GM19395 (cell line): ENCODE data around the gene SLIT3.
"Not testable (repeated sequence)": the region's sequence is repeated elsewhere in the genome, so short reads cannot be mapped to it uniquely, and the experiment has no call there.

Experiments used
- ATAC-seq: cut with Tn5 transposase; IDR thresholded peaks from one replicate; pipeline ENCODE4 v1.9.1; 2021; ENCODE audit warnings: mild to moderate bottlenecking, moderate library complexity; ENCODE audit not compliant: unreplicated experiment

Gene SLIT3

DNA sequence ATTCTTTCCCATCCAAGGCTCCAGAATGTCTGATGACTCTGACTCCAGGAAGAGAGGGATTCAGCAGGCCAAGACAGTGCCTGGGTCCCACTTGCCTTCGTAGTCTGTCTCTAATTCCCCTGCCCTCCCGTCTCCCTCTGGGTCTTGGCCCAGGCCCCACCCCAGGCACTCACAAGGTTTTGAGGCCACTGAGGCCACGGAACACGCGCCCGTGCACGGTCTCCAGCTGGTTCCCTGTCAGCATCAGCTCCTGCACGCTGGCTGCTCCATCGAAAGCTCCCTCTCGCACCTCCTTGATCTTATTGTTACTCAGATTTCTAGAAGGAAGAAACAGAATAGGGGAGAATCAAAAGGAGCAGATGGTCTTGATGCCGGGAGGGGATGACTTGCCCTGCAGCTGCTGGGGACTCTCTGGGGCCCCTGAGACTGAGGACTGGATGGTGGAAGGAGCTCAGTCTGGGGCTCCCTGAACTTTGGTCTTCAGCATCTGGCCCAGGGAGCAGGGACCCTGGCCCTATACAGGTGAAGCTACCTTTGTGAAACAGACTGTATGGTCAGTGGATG is 547.2 kb downstream of the SLIT3 start:
- no peak for ATAC-seq

DNA sequence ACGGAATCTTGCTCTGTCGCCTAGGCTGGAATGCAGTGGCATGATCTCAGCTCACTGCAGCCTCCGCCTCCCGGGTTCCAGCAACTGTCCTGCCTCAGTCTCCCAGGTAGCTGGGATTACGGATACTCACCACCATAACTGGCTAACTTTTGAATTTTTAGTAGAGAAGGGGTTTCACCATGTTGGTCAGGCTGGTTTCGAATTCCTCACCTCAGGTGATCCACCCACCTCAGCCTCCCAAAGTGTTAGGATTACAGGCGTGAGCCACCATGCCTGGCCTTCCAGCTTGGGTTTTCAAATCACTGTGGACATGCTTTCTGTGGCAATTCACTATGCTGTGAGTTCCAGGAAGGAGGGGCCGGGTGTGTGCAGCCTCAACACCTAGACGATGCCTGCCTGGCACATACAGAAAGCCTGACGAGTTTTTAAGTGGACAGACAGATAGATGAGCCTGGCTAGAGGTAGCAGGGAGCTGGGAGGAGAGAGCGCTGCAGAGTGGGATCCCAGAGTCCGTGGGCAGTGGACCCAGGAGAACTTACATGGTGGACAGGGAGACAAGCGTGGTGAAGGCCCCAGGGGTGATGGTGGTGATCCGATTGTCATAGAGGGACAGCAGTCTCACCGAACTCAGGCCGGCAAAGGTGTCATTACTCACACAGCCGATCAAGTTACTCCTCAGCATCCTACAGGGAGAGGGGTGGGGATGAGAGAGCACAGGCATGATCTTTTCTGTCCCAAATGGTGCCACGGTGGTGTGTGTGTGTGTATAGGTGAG is 548.3 kb downstream of the SLIT3 start:
- ATAC-seq = no peak

GRCh38 chr5:168752012-168752411 is 548.9 kb downstream of the SLIT3 start:
- ATAC-seq = no peak

- no peak for ATAC-seq
These were observed 550.0 kb downstream of the SLIT3 start for GRCh38 chr5:168750926-168751325.

DNA sequence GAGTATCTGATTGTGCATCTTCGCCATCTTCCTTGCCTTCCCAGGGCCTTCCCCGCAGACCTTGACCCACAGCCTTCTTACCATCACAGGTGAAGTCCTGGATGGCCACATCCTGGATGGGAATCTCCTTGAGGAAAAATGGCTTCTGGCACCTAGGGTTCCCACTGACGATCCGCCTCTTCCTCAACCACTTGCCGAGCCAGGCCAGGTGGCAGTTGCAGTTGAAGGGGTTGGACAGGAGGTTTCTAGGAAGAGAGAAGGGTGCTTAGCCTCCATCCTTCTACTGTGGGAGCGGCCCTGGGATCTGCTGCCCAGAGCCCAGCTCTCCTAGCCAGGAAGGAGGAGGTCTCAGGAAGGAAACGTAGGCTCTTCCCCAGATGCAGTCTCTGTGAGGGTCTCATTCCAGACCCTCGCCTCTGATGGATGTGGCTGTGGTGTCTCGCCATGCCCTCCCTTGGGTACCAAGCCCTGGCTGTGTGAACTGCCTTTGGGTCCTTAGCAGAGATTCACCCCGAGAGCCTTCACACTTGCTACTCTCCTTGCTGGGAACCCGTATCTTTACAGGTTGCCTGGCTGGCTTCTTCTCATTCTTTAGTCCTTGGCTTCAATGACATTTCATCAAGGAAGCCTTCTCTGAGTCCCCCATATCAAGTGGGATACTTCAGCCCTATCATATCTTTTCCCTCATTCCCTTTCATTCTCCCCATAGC is 551.4 kb downstream of the SLIT3 start:
- no peak for ATAC-seq

DNA sequence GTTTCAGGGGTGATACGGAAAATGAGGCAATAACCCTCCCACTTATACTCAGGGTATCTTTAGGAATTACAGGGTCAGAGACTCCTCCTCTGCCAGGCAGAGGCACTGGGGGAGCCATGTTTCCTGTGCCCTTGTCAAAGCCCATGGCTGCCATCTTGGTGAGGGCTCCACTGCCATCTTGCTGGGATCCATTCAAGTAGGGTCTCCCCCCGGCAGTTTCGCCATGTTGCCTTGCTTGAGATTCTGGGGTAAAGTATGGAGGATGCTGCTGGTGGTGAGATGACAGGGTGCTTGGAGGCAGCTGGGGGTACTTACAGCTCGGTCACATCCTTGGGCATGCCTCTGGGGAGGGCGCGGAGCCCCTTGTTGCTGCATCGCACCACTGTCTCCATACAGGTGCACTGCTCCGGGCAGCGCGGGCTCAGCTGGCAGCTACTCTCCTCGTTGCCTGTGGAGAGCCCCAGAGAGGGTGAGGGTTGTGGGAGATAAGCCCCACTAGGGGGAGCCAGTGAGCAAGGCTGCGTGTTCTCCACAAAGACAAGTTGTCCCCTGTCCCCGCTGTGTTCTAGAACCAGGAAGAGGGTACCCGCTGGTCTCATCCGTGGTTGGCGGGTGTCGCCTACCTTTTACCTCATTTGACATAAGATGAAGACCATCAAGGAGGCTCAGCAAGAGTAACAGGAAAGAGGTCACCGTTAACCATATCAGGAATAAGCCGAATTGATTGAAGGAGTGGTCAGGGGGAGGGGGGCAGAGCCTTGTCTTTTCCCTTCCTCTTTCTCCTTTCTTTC is 552.8 kb downstream of the SLIT3 start:
- ATAC-seq = peak; percentile 66

- no peak for ATAC-seq
These were observed 553.9 kb downstream of the SLIT3 start for GRCh38 chr5:168746893-168747640.

GRCh38 chr5:168746126-168746892 is 554.6 kb downstream of the SLIT3 start:
- ATAC-seq = not testable (repeated sequence)

- no peak for ATAC-seq
These were observed 557.3 kb downstream of the SLIT3 start for GRCh38 chr5:168743617-168744016.

- ATAC-seq = not testable (repeated sequence)
These were observed 558.6 kb downstream of the SLIT3 start for GRCh38 chr5:168742311-168742710.

- no peak for ATAC-seq
These were observed 560.1 kb downstream of the SLIT3 start for GRCh38 chr5:168740811-168741213.

- ATAC-seq = no peak
These were observed 560.7 kb downstream of the SLIT3 start for GRCh38 chr5:168740092-168740800.

GRCh38 chr5:168737066-168737465 is 563.9 kb downstream of the SLIT3 start:
- no peak for ATAC-seq

DNA sequence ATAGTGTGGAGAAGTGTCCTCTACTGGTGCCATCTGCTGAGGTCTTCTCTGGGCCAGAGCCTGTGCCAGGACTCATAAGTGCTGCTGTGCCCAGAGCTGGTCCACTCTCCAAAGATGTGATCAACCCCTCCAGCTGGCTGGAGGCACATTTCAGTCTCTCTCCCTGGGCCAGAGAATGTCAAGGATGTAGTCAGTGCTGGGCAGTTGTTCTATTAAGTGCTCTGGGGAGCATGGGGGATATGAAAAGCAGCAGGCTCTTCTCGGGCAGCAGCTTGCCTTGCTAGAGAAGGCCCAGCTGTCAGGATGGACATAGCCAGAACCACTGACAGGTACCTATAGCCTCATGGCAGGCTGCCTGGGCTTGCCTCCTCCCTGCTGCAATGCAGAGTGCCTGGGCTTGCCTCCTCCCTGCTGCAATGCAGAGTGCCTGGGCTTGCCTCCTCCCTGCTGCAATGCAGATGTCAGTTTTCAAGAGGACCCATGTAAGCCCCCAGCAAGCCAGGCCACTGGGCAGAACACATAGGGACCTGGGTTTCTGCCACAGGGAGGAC is 564.6 kb downstream of the SLIT3 start:
- no peak for ATAC-seq

DNA sequence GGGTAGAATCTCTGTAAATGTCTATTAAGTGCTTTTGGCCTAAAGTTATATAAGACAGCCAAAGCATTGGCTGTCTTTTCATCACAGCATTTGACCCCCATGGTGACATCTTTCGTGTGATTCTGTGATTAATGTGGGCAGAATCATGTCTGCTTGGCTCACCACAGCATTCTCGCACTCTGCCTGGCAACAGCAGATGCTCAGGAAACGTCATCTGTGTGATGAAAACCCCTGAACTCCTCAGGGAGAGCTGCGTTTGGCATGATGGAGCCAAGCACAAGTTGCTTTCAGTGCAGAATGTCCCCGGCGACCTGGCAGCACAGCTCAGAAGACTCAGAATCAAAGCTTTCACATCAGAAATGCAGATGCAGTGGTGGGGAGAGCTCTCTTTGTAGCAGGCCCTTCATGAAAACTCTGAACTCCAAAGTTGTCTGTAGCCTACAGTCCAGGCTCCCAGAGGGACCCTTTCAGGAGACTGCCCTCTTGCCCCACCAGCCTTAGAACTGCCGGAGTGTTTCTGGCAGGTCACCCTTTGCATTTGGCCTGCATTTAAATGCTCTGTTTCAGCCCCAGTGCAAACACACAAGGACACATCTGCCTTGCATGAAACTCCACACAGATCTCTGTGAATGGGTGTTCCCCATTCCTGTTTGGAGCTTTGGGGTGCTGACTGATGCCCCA is 566.2 kb downstream of the SLIT3 start:
- peak; percentile 69 for ATAC-seq

- ATAC-seq = no peak
These were observed 566.8 kb downstream of the SLIT3 start for GRCh38 chr5:168734119-168734518.

- no peak for ATAC-seq
These were observed 572.3 kb downstream of the SLIT3 start for GRCh38 chr5:168728546-168729211.

DNA sequence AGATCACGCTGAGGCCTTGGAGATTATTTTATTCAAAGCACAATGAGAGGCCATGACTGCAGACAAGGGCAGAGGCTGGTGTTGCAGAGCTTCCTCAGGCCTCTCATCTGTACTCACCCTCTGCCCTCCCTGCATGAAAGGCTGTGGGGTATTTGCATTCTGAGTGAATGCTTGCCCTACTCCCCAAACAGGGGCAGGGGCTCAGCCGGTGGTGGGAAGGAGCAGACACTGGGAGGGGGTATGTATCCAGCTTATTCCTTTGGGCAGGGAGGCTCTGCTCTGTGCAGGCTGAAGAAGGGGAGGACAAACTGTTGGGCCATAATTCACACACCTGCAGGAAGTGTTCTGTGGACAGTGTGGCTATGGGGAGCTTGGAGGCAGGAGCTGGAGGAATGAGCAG is 573.4 kb downstream of the SLIT3 start:
- ATAC-seq = no peak
